H54 (cell line): ENCODE measurements around the gene TPD52L2.
A peak's percentile ranks its signal among the peaks of the same experiment; 100 is the strongest.
"Not testable (repeated sequence)": the region's sequence is repeated elsewhere in the genome, so short reads cannot be mapped to it uniquely, and the experiment has no call there.

Source experiments
- DNase-seq: peaks from one replicate; pipeline ENCODE4 v3.0.0; 2011; ENCODE audit warnings: low spot score, mixed read lengths; ENCODE audit not compliant: insufficient read length
- FAIRE-seq: peaks from 3 replicates; lab custom pipeline; 2011; peaks lifted over from hg19 to GRCh38; lab: Jason Lieb, UNC
- POLR2A ChIP-seq: IDR thresholded peaks from 2 replicates; pipeline ENCODE4 v1.6.1; 2011; ENCODE audit warnings: low read depth, mild to moderate bottlenecking, low read length

Gene TPD52L2

GRCh38 chr20:63842258-63842657 lies 22.8 kb upstream of the TPD52L2 start:
- no peak for TF ChIP-seq POLR2A
- no peak for FAIRE-seq
- DNase-seq = no peak

GRCh38 chr20:63843222-63843621 lies 21.8 kb upstream of the TPD52L2 start:
- FAIRE-seq (no peak), DNase-seq (no peak)
- TF ChIP-seq POLR2A = no peak

GRCh38 chr20:63843778-63844177 lies 21.3 kb upstream of the TPD52L2 start:
- FAIRE-seq (no peak), DNase-seq (no peak)
- TF ChIP-seq POLR2A = no peak

- FAIRE-seq = no peak
- DNase-seq = no peak
- no peak for TF ChIP-seq POLR2A
These were observed 20.5 kb upstream of the TPD52L2 start for GRCh38 chr20:63844511-63844991.

- DNase-seq (peak; percentile 82), FAIRE-seq (no peak)
- peak; percentile 43; the same call in 1 of the 2 replicates for TF ChIP-seq POLR2A
These were observed 18.8 kb upstream of the TPD52L2 start for GRCh38 chr20:63846128-63846771.

GRCh38 chr20:63846888-63847236 lies 18.2 kb upstream of the TPD52L2 start:
- no peak for FAIRE-seq
- TF ChIP-seq POLR2A = no peak
- no peak for DNase-seq

GRCh38 chr20:63847237-63848002 lies 17.6 kb upstream of the TPD52L2 start:
- DNase-seq = no peak
- TF ChIP-seq POLR2A = no peak
- no peak for FAIRE-seq

GRCh38 chr20:63848003-63848911 lies 16.8 kb upstream of the TPD52L2 start:
- FAIRE-seq = no peak
- TF ChIP-seq POLR2A = no peak
- DNase-seq = no peak

- DNase-seq (no peak), FAIRE-seq (no peak)
- TF ChIP-seq POLR2A = no peak
These were observed 14.2 kb upstream of the TPD52L2 start for GRCh38 chr20:63850689-63851547.

GRCh38 chr20:63851548-63851943 lies 13.5 kb upstream of the TPD52L2 start:
- not testable (repeated sequence) for DNase-seq

GRCh38 chr20:63853733-63854068 lies 11.4 kb upstream of the TPD52L2 start:
- DNase-seq, FAIRE-seq: not testable (repeated sequence)

More at GRCh38 chr20:63851548-63851943, 13.5 kb upstream of the TPD52L2 start:
- not testable (repeated sequence) for FAIRE-seq

- DNase-seq (no peak), FAIRE-seq (no peak)
- peak; percentile 47 for TF ChIP-seq POLR2A
These were observed 10.9 kb upstream of the TPD52L2 start for GRCh38 chr20:63854069-63854765.
